Endodermal cell (in vitro differentiated cells): ENCODE measurements around the gene FAM217B. TPM values are rescaled to one million over a fixed set of nuclear protein-coding genes. Genes with fewer than 3 reads are reported as not detected.

Experiments
- DNase-seq: peaks from one replicate; pipeline ENCODE4 v3.0.0-alpha.2; 2017
- H3K27ac ChIP-seq: 2 replicates; pipeline ENCODE4 v1.5.1; 2013; ENCODE audit warnings: mild to moderate bottlenecking, low read depth, low read length, moderate library complexity
- H3K27me3 ChIP-seq: 2 replicates; pipeline ENCODE4 v1.6.1; 2013; ENCODE audit warnings: mild to moderate bottlenecking, low read length, moderate library complexity; ENCODE audit not compliant: insufficient read depth, control insufficient read depth, poor library complexity, severe bottlenecking
- H3K36me3 ChIP-seq: 2 replicates; pipeline ENCODE4 v1.7.0; 2013; ENCODE audit warnings: mild to moderate bottlenecking, low read length, moderate library complexity; ENCODE audit not compliant: control insufficient read depth, insufficient read depth
- H3K4me1 ChIP-seq: one replicate; pipeline ENCODE4 v1.7.0; 2013; ENCODE audit warnings: low read length; ENCODE audit not compliant: control insufficient read depth, insufficient read depth
- H3K4me3 ChIP-seq: 2 replicates; pipeline ENCODE4 v1.5.1; 2013; ENCODE audit warnings: mild to moderate bottlenecking, low read length, moderate library complexity
- H3K9ac ChIP-seq: 2 replicates; pipeline ENCODE4 v1.6.1; 2013; ENCODE audit warnings: mild to moderate bottlenecking, low read length, moderate library complexity; ENCODE audit not compliant: poor library complexity, severe bottlenecking; ENCODE audit errors: extremely low read depth
- H3K9me3 ChIP-seq: 2 replicates; pipeline ENCODE4 v1.6.1; 2013; ENCODE audit warnings: mild to moderate bottlenecking, low read length, moderate library complexity; ENCODE audit not compliant: control insufficient read depth
- H3K27ac Mint-ChIP-seq: 2 replicates; pipeline ENCODE4 v1.8.0; 2020; ENCODE audit warnings: mixed read lengths
- H3K27me3 Mint-ChIP-seq: 2 replicates; pipeline ENCODE4 v1.8.0; 2021; ENCODE audit warnings: mild to moderate bottlenecking, mixed read lengths; ENCODE audit not compliant: insufficient read depth
- H3K36me3 Mint-ChIP-seq: 2 replicates; pipeline ENCODE4 v1.8.0; 2020; ENCODE audit warnings: low read depth, mixed read lengths
- H3K4me1 Mint-ChIP-seq: 2 replicates; pipeline ENCODE4 v1.8.0; 2020; ENCODE audit warnings: mixed read lengths
- H3K4me3 Mint-ChIP-seq: 2 replicates; pipeline ENCODE4 v1.8.0; 2020; ENCODE audit warnings: mild to moderate bottlenecking, moderate library complexity, mixed read lengths
- H3K9me3 Mint-ChIP-seq: 2 replicates; pipeline ENCODE4 v1.8.0; 2020; ENCODE audit warnings: mild to moderate bottlenecking, mixed read lengths
- CTCF ChIP-seq: fragments of 200-600 bp; sonication (generic); conservative IDR thresholded peaks from 2 replicates; pipeline ENCODE4 v1.5.0; 2021; ENCODE audit warnings: antibody characterized with exemption, mild to moderate bottlenecking
- WGBS, 2 experiments: methylation state at CpG; one replicate each; pipeline versions ENCODE4 v1.1.5 to v1.1.7; 2013; ENCODE audit warnings: missing lambda C conversion rate in 2 of 2, mixed read lengths in 1 of 2; ENCODE audit not compliant: insufficient coverage in 1 of 2, insufficient read length in 1 of 2; 5-methylcytosine and 5-hydroxymethylcytosine counted together
- total RNA-seq, 2 donors: library from RNA; stranded (reverse); fragmentation: NEBNext Ultra II Directional in 1 of 2; extraction: Animal tissue kit (Norgen Biotek cat#: 25700) in 1 of 2; gene quantifications; 2 replicates in 1 of 2; 3 replicates in 1 of 2; pipeline ENCODE4 v1.2.1, GENCODE V29; 2021

Gene FAM217B
- total RNA-seq, 2 donors from 2014 or later = 24.4 to 25.1 TPM

GRCh38 chr20:59911041-59911440 lies 29.1 kb upstream of the FAM217B start:
- DNase-seq = no peak
- 89 to 95% methylated on average over 2 of the region's 2 CpGs for WGBS, 2 experiments
- no peaks in the 10 kb centered on the region for H3K36me3 Mint-ChIP-seq
- TF ChIP-seq CTCF = no peak
- no peaks in the 10 kb centered on the region for H3K9me3 Mint-ChIP-seq
- Histone ChIP-seq H3K27ac (no peak overlapping the region), H3K4me3 (no peak overlapping the region), H3K9ac (no peak overlapping the region), H3K9me3 (no peaks in the 10 kb centered on the region), H3K36me3 (no peaks in the 10 kb centered on the region), H3K27me3 (peaks cover 9% of the 10 kb centered on the region), H3K4me1 (no peaks in the 10 kb centered on the region)
- H3K4me1 Mint-ChIP-seq = no peaks in the 10 kb centered on the region
- H3K27ac Mint-ChIP-seq = no peak overlapping the region
- no peak overlapping the region for H3K4me3 Mint-ChIP-seq
- peaks cover 5% of the 10 kb centered on the region for H3K27me3 Mint-ChIP-seq

DNA sequence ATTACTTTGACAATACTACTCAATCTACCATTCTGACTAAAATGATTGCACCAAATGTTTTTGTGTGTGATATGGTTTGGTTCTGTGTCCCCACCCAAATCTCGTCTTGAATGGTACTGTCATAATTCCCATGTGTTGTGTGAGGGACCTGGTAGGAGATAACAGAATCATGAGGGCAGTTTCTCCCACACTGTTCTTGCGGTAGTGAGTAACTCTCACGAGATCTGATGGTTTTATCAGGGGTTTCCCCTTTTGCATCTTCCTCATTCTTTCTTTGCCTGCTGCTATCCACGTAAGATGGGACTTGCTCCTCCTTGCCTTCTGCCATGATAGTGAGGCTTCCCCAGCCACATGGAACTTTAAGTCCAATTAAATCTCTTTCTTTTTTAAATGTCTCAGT lies 27.6 kb upstream of the FAM217B start:
- Mint-ChIP-seq H3K4me1 (no peaks in the 10 kb centered on the region), H3K4me3 (no peak overlapping the region), H3K9me3 (no peaks in the 10 kb centered on the region), H3K36me3 (no peaks in the 10 kb centered on the region), H3K27me3 (peaks cover 5% of the 10 kb centered on the region), H3K27ac (no peak overlapping the region)
- no peak overlapping the region for H3K4me3 ChIP-seq
- 78% methylated on average over 3 to 4 of the region's 4 CpGs for WGBS, 2 experiments
- no peaks in the 10 kb centered on the region for H3K36me3 ChIP-seq
- no peak for DNase-seq
- TF ChIP-seq CTCF = no peak
- H3K4me1 ChIP-seq = no peaks in the 10 kb centered on the region
- no peak overlapping the region for H3K9ac ChIP-seq
- H3K27ac ChIP-seq = no peak overlapping the region
- H3K9me3 ChIP-seq = no peaks in the 10 kb centered on the region
- H3K27me3 ChIP-seq = peaks cover 7% of the 10 kb centered on the region

DNA sequence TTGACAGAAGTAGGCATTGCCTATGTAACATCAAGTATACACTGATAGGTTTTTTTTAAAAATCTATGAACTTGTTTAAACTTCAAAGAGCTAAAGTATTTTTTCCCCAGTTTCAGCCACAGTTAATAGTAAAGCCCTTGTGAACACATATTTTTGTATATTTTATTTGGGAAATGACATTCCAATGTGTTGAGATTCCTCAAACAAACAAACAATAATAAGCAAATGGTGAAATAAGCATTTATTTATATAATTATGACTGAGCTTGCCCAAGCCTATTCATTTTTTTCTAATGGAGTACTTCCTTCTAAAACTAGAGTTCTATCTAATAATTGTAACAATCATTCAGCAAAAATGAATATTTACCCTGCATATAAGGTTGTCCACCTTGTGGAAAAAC lies 19.2 kb upstream of the FAM217B start:
- Mint-ChIP-seq H3K9me3 (no peaks in the 10 kb centered on the region), H3K27me3 (no peaks in the 10 kb centered on the region), H3K27ac (no peak overlapping the region)

More for the DNA sequence above, 19.2 kb upstream of the FAM217B start:
- DNase-seq = no peak
- H3K4me1 Mint-ChIP-seq = no peaks in the 10 kb centered on the region
- Histone ChIP-seq H3K36me3 (no peaks in the 10 kb centered on the region), H3K4me1 (peaks cover 5% of the 10 kb centered on the region), H3K9ac (no peak overlapping the region), H3K4me3 (no peak overlapping the region), H3K9me3 (no peaks in the 10 kb centered on the region), H3K27me3 (no peaks in the 10 kb centered on the region), H3K27ac (no peak overlapping the region)
- H3K4me3 Mint-ChIP-seq = no peak overlapping the region
- H3K36me3 Mint-ChIP-seq = no peaks in the 10 kb centered on the region
- TF ChIP-seq CTCF = no peak
